GM06990 (cell line): ENCODE data around the gene FHIT.

Source experiments
- DNase-seq: peaks from one replicate; pipeline ENCODE4 v3.0.0-alpha.2; 2011; ENCODE audit not compliant: insufficient read length; ENCODE audit errors: extremely low read depth
- H3K27me3 ChIP-seq: replicated peaks from 2 replicates; pipeline ENCODE4 v1.6.0; 2011; ENCODE audit warnings: low read length; ENCODE audit not compliant: control insufficient read depth, insufficient read depth
- H3K36me3 ChIP-seq: 2 replicates; pipeline ENCODE4 v1.5.1; 2011; ENCODE audit warnings: low read length; ENCODE audit not compliant: control insufficient read depth, insufficient read depth
- H3K4me3 ChIP-seq: replicated peaks from 2 replicates; pipeline ENCODE4 v1.5.1; 2011; ENCODE audit warnings: low read depth, mild to moderate bottlenecking, control low read depth, low read length
- TF ChIP-seq, protein P1 (sequence below): IDR thresholded peaks from 2 replicates; pipeline ENCODE4 v1.5.1; 2011; ENCODE audit warnings: low read length, control low read depth, mild to moderate bottlenecking, inconsistent platforms; ENCODE audit not compliant: insufficient read depth, poor library complexity, severe bottlenecking

The FHIT gene

DNA sequence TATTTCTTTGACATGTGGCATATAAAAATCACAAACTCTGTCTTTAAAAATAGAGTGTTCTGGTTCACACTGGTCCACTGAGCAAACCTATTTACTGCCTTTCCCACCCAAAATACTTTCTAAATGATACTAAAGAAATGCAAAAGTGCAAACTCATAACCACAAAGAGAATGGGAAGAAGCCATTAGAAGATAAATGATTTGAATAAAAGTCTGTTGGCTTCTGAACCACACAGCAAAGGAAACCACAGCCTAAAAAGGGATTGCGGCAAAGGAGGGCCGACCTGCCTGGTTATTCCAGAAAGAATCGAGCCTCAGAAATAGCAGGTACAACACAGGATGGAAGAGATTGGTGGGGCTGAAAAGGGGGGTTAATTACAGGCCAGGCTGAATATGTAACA is 599.5 kb downstream of the FHIT start:
- no peak for DNase-seq
- no peaks in the 10 kb centered on the region for H3K27me3 ChIP-seq
- H3K4me3 ChIP-seq, result no peak overlapping the region
- H3K36me3 ChIP-seq, result no peaks in the 10 kb centered on the region
- TF ChIP-seq, protein P1, sequence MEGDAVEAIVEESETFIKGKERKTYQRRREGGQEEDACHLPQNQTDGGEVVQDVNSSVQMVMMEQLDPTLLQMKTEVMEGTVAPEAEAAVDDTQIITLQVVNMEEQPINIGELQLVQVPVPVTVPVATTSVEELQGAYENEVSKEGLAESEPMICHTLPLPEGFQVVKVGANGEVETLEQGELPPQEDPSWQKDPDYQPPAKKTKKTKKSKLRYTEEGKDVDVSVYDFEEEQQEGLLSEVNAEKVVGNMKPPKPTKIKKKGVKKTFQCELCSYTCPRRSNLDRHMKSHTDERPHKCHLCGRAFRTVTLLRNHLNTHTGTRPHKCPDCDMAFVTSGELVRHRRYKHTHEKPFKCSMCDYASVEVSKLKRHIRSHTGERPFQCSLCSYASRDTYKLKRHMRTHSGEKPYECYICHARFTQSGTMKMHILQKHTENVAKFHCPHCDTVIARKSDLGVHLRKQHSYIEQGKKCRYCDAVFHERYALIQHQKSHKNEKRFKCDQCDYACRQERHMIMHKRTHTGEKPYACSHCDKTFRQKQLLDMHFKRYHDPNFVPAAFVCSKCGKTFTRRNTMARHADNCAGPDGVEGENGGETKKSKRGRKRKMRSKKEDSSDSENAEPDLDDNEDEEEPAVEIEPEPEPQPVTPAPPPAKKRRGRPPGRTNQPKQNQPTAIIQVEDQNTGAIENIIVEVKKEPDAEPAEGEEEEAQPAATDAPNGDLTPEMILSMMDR, result no peak

DNA sequence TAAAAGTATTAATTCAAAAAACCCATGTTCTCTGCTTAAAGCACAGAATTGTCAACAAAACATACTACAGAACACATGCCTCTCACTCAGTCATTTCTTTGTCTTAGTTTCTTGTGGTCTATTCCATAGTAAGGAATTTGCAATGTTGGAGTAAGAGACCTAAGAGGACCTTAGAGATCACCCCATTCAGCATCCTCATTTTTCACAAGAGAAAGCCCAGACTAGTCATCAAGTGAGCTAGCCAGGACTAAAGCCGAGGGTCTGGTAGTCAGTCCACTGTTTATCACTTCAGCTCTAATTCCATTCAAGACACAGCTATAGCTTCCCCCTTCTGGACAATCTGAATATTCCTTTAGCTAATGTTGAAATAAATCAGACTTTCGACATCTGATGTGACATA is 601.1 kb downstream of the FHIT start:
- TF ChIP-seq, protein P1, result no peak
- Histone ChIP-seq H3K27me3 (no peaks in the 10 kb centered on the region), H3K36me3 (no peaks in the 10 kb centered on the region), H3K4me3 (no peak overlapping the region)
- DNase-seq, result no peak

DNA sequence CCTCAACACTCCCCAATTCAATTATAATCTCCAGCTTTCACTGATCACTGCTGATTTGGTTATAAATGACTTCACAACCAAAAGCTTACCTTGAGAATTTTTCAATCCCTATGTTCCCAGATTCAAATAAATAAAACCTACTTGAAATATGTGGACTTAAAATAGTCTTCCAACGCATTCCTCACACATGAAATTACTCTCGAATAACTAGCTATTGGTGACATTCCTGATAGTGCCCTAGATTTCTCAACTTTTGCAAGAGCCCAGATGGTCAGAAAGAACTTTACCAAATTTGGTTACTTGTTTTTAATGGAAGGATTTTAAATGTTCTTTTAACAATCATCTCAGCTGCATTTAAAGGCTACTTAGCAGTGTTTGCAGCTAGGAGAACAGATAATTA is 605.5 kb downstream of the FHIT start:
- no peak overlapping the region for H3K4me3 ChIP-seq
- no peaks in the 10 kb centered on the region for H3K36me3 ChIP-seq
- DNase-seq, result no peak
- TF ChIP-seq, protein P1, result no peak
- no peaks in the 10 kb centered on the region for H3K27me3 ChIP-seq

DNA sequence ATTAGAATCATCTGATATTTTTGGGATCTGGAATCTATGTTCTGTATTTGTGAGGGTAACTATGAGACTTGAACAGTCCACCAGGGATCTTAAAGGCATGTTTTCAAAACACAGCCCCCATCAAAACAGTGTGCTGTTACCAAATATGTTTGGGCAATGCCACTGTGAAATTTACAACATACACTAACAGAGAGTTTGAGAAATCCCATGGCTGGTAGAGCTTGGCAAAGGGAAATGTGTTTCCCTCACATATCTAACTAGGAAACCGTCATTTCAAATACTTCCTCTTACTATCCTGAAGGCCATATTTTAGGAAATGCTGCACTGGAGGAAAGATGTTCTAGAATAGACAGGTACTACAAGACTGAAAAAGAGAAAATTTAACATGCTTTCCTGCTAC is 607.4 kb downstream of the FHIT start:
- H3K27me3 ChIP-seq, result no peaks in the 10 kb centered on the region
- TF ChIP-seq, protein P1, result no peak
- no peaks in the 10 kb centered on the region for H3K36me3 ChIP-seq
- no peak for DNase-seq
- no peak overlapping the region for H3K4me3 ChIP-seq

DNA sequence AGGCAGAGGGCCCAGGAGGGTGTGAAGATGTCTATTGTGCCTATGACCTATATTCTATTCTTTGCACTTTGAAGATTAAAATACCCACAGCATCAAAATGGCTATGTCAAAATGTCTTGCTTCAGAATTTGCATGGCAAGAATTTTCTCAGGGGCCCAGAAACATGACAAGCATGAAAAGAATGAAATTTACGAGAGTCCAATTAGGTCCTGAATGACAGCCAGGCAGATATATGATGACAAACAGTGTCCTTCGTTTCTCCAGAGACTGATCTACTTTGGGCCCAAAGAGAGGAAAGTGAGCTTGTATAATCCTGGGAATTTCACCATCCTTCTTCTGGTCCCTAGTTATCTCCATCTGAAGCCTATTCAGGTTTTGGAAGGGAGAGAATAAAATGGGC is 609.9 kb downstream of the FHIT start:
- Histone ChIP-seq H3K27me3 (no peaks in the 10 kb centered on the region), H3K36me3 (no peaks in the 10 kb centered on the region), H3K4me3 (no peak overlapping the region)
- no peak for DNase-seq
- TF ChIP-seq, protein P1, result no peak

DNA sequence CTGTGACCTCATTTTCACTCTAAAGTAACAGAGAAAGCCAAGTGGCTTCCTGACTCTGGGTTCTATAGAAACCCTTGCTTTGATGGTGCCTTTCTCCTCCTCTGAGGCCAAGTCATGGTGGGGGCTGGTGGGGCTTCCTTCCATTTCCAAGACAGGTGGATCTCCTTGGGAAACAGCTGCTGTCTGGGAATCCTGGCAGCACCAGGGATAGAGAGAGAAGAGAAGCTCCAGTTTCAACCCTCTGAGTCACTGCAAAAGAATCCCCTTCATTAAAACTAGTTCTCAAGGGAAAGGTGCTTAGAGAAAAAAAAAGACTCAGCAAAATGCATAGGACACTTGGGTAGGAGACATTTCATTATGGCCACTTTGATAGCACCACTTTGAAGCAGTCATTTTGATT is 614.4 kb downstream of the FHIT start:
- H3K4me3 ChIP-seq, result no peak overlapping the region
- TF ChIP-seq, protein P1, result no peak
- DNase-seq, result no peak
- no peaks in the 10 kb centered on the region for H3K27me3 ChIP-seq
- no peaks in the 10 kb centered on the region for H3K36me3 ChIP-seq
